Left renal pelvis (tissue), 4 donors: ENCODE measurements around the gene GSC2. TPM values are rescaled to one million over a fixed set of nuclear protein-coding genes. Genes with fewer than 3 reads are reported as not detected.

Experiments
- DNase-seq, 4 donors: peaks; one replicate each; pipeline ENCODE4 v3.0.0-alpha.2; 2013; ENCODE audit warnings: low read depth in 4 of 4, low spot score in 3 of 4
- polyA plus RNA-seq, 4 donors: library from polyadenylated mRNA; unstranded; fragments of 120-200 nt; gene quantifications; one replicate each; pipeline ENCODE4 v1.2.1, GENCODE V29; 2013; ENCODE audit not compliant: insufficient read length in 4 of 4

Gene GSC2
- polyA plus RNA-seq, 4 donors = not detected

GRCh38 chr22:19105867-19106802 is 44.0 kb downstream of the GSC2 start:
- no peak for DNase-seq

- no peak for DNase-seq
Observed at GRCh38 chr22:19105456-19105855, 44.6 kb downstream of the GSC2 start.

GRCh38 chr22:19103880-19104821 is 45.9 kb downstream of the GSC2 start:
- no peak for DNase-seq

GRCh38 chr22:19098157-19098556 is 51.9 kb downstream of the GSC2 start:
- DNase-seq = no peak

- DNase-seq = no peak
Observed at GRCh38 chr22:19097518-19097917, 52.6 kb downstream of the GSC2 start.

Other genes starting within 250 kb of the GSC2 start
- 10 to 100 TPM in 1 of 4 donors, 1 to 10 TPM in 3; 2.3 to 12.8 (median 7.3) TPM for gene DGCR6, start 244.0 kb downstream of the GSC2 start, polyA plus RNA-seq
- 10 to 100 TPM in 2 of 4 donors, 1 to 10 TPM in 1, under 1 TPM in 1; 0.75 to 24.0 (median 11.0) TPM for gene PRODH, start 214.0 kb downstream of the GSC2 start, polyA plus RNA-seq
- gene DGCR2, start 27.9 kb downstream of the GSC2 start, polyA plus RNA-seq = 10 to 100 TPM; 69.0 to 75.9 (median 71.2) TPM
- under 1 TPM in 1 of 4 donors, not detected in 3; 0.15 TPM for gene TSSK2, start 19.0 kb downstream of the GSC2 start, polyA plus RNA-seq
- 10 to 100 TPM; 11.9 to 14.8 (median 13.6) TPM for gene ESS2, start 5.6 kb downstream of the GSC2 start, polyA plus RNA-seq
- gene SLC25A1, start 28.4 kb upstream of the GSC2 start, polyA plus RNA-seq = 10 to 100 TPM; 30.7 to 84.1 (median 69.1) TPM
- 1 to 10 TPM; 5.2 to 6.7 (median 6.0) TPM for gene CLTCL1, start 141.4 kb upstream of the GSC2 start, polyA plus RNA-seq